Upper lobe of left lung (tissue), 6 donors: Measurements from ENCODE around the gene CACNA1S. TPM values are rescaled to one million over a fixed set of nuclear protein-coding genes. Genes with fewer than 3 reads are reported as not detected.

Experiments used
- ATAC-seq, 2 donors: fragments of 200-7000 bp; cut with Tn5 transposase; one replicate each; pipeline ENCODE4 v1.9.1; 2022; ENCODE audit warnings: mild to moderate bottlenecking in 2 of 2, moderate library complexity in 2 of 2; ENCODE audit not compliant: low FRiP score in 2 of 2
- DNase-seq, 2 donors: peaks; one replicate each; pipeline ENCODE4 v3.0.0-alpha.2; 2019 to 2020
- H3K27ac ChIP-seq, 4 donors: fragments of 200-600 bp; sonication (generic); one replicate each; pipeline ENCODE4 v1.5.1; 2016 to 2019
- H3K27me3 ChIP-seq, 4 donors: fragments of 200-600 bp; sonication (generic); one replicate each; pipeline ENCODE4 v1.5.1; 2017 to 2019
- H3K36me3 ChIP-seq, 4 donors: fragments of 200-600 bp; sonication (generic); one replicate each; pipeline ENCODE4 v1.5.1; 2016 to 2019
- H3K4me1 ChIP-seq, 4 donors: fragments of 200-600 bp; sonication (generic); one replicate each; pipeline ENCODE4 v1.5.1; 2018 to 2019
- H3K4me3 ChIP-seq, 4 donors: fragments of 200-600 bp; sonication (generic); one replicate each; pipeline ENCODE4 v1.5.1; 2017 to 2019; ENCODE audit warnings: mild to moderate bottlenecking in 2 of 4, moderate library complexity in 1 of 4
- H3K9me3 ChIP-seq, 4 donors: fragments of 200-600 bp; sonication (generic); one replicate each; pipeline ENCODE4 v1.5.1; 2018 to 2019
- CTCF ChIP-seq, 6 experiments: fragments of 450-650 bp in 4 of 6; fragments of 200-600 bp in 2 of 6; sonication (generic) in 2 of 6; IDR thresholded peaks; one replicate each; pipeline ENCODE4 v1.5.1; 2016 to 2019; ENCODE audit warnings: antibody characterized with exemption in 6 of 6
- EP300 ChIP-seq, 4 donors: sonication (generic); formaldehyde crosslinking; IDR thresholded peaks; one replicate each; pipeline ENCODE4 v1.5.1; 2017; ENCODE audit warnings: antibody characterized with exemption in 4 of 4, control low read depth in 2 of 4
- POLR2A ChIP-seq, 4 donors: fragments of 450-650 bp; IDR thresholded peaks; one replicate each; pipeline ENCODE4 v1.5.1; 2016 to 2017; ENCODE audit warnings: antibody characterized with exemption in 4 of 4, mild to moderate bottlenecking in 2 of 4
- POLR2AphosphoS5 ChIP-seq, 2 donors: sonication (generic); formaldehyde crosslinking; IDR thresholded peaks; one replicate each; pipeline ENCODE4 v1.5.1; 2017; ENCODE audit warnings: antibody characterized with exemption in 2 of 2
- WGBS, 2 donors: methylation state at CpG; one replicate each; pipeline ENCODE4 v1.1.5; 2017 to 2018; 5-methylcytosine and 5-hydroxymethylcytosine counted together
- total RNA-seq, 6 donors: library from RNA; depleted of rRNA in 4 of 6; stranded (reverse); fragments of >200 nt in 4 of 6; gene quantifications; one replicate each; pipeline versions ENCODE4 v1.1.0 to v1.2.1, GENCODE V29; 2016 to 2021
- donor health status: DM: no; HTN: no; CAD: no; lungs with moderate emphysema.
- donor health status: DM: no; HTN: yes; CAD: no; lungs with severe emphysema.

CACNA1S gene
- total RNA-seq, 6 donors from 2014 or later, result 0.03 to 0.30 (median 0.10) TPM; not detected in 3

DNA sequence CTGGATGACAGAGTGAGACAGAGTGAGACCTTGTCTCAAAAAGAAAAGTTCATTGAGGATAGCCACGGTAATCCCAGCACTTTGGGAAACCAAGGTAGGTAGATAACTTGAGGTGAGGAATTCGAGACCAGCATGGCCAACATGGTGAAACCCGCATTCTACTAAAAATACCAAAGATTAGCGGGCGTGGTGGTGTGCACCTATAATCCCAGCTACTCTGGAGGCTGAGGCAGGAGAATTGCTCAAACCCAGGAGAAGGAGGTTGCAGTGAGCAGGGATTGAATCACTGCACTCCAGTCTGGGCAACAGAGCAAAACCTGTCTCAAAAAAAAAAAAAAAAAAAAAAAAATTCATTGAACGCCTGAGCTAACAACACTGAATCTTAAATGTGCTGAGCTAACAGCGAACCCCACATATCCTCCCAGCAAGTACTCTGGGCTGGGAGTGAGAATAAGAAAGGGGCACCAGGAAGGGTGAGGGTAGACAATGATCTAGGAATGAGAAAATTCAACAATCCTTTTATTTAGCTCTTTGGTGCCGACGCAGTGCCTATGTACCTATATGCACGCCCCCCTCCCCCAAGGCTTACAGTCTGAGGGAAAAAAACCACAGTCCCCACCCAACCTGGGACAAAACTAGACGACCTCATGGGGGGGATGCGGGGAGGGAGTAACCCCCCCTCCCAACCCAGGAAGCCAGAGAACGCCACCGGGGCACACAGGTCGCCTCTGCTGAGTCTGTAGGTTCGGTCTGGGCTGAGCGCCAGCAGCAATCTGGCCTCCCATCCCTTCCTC, 1.4 kb upstream of the CACNA1S start:
- DNase-seq (no peak), ATAC-seq (no peak)
- WGBS, 2 donors, result 40 to 48% methylated on average over 12 to 17 of the region's 17 CpGs
- Histone ChIP-seq H3K4me3 (peak overlapping the region in 3 of 4 donors; percentile 38 to 63 (median 59)), H3K27ac (no peak overlapping the region), H3K4me1 (peaks cover 0 to 23% (median 12%) of the 10 kb centered on the region in 4 donors), H3K36me3 (no peaks in the 10 kb centered on the region), H3K9me3 (no peaks in the 10 kb centered on the region), H3K27me3 (peaks cover 0 to 9% (median 4%) of the 10 kb centered on the region in 4 donors)
- TF ChIP-seq CTCF (IDR thresholded peaks at IDR 0.05) (no peak), EP300 (IDR thresholded peaks at IDR 0.05) (no peak), POLR2AphosphoS5 (IDR thresholded peaks at IDR 0.05) (no peak), POLR2A (IDR thresholded peaks at IDR 0.05) (no peak)

DNA sequence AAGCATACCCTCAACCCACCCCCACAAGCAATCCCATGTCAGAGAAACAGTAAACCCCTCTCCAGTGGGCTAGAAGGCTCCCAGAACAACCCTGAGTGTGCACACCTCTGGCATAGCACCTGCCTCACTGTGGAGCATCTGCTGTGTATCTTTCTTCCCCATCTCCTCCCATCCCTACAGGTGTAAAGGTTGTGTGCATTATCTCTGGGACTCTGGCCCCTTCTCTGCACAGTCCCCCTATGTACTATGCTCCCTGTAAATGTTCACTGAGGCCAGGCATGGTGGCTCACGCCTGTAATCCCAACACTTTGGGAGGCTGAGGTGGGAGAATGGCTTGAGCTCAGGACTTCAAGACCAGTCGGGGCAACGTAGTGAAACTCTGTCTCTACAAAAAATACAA, 700 bp upstream of the CACNA1S start:
- no peak for TF ChIP-seq EP300 (IDR thresholded peaks at IDR 0.05)
- TF ChIP-seq POLR2AphosphoS5 (IDR thresholded peaks at IDR 0.05), result no peak
- TF ChIP-seq CTCF (IDR thresholded peaks at IDR 0.05), result no peak
- TF ChIP-seq POLR2A (IDR thresholded peaks at IDR 0.05), result no peak
- Histone ChIP-seq H3K4me3 (no peak overlapping the region), H3K4me1 (peaks cover 0 to 23% (median 12%) of the 10 kb centered on the region in 4 donors), H3K27ac (no peak overlapping the region), H3K27me3 (peaks cover 0 to 9% (median 4%) of the 10 kb centered on the region in 4 donors), H3K9me3 (no peaks in the 10 kb centered on the region), H3K36me3 (no peaks in the 10 kb centered on the region)
- 86 to 98% methylated on average over 1 to 3 of the region's 3 CpGs for WGBS, 2 donors
- DNase-seq (no peak), ATAC-seq (no peak)

- H3K27ac ChIP-seq, result no peak overlapping the region
- no peak overlapping the region for H3K4me3 ChIP-seq
- H3K27me3 ChIP-seq, result peaks cover 0 to 9% (median 4%) of the 10 kb centered on the region in 4 donors
- no peaks in the 10 kb centered on the region for H3K36me3 ChIP-seq
- no peak for ATAC-seq
- H3K9me3 ChIP-seq, result no peaks in the 10 kb centered on the region
- DNase-seq, result no peak
- WGBS, 2 donors, result 69 to 76% methylated on average over 3 of the region's 3 CpGs
- TF ChIP-seq POLR2AphosphoS5 (IDR thresholded peaks at IDR 0.05), result no peak
- no peak for TF ChIP-seq CTCF (IDR thresholded peaks at IDR 0.05)
- no peak for TF ChIP-seq POLR2A (IDR thresholded peaks at IDR 0.05)
- TF ChIP-seq EP300 (IDR thresholded peaks at IDR 0.05), result no peak
- peaks cover 0 to 23% (median 12%) of the 10 kb centered on the region in 4 donors for H3K4me1 ChIP-seq
Observed at GRCh38 chr1:201111672-201112071, 554 bp downstream of the CACNA1S start.

DNA sequence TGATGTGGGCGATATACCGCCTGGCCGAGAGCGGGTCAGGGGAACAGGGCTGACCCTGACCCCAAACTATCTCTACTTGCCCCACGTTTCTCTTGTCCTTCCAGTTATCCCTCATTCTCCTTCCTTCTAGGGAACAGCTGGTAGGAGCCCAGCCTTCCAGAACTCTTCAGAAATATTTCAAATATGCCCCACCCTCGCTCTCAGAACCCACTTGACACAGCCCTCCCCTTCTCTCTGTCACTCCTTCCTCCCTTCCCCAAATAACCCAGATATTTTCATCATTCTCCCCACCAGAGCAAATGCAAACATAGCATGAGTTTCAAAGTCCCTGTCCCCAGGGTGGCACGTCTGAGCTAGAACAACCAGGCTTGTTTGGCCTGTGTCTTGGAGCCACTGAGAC, 1.1 kb downstream of the CACNA1S start:
- H3K9me3 ChIP-seq, result no peaks in the 10 kb centered on the region
- no peak overlapping the region for H3K27ac ChIP-seq
- ATAC-seq, result no peak

More for the DNA sequence above, 1.1 kb downstream of the CACNA1S start:
- no peak overlapping the region for H3K4me3 ChIP-seq
- no peak for DNase-seq
- WGBS, 2 donors, result 60 to 70% methylated on average over 7 of the region's 7 CpGs
- peaks cover 0 to 23% (median 12%) of the 10 kb centered on the region in 4 donors for H3K4me1 ChIP-seq
- TF ChIP-seq EP300 (IDR thresholded peaks at IDR 0.05), result no peak
- no peak for TF ChIP-seq POLR2AphosphoS5 (IDR thresholded peaks at IDR 0.05)
- TF ChIP-seq POLR2A (IDR thresholded peaks at IDR 0.05), result no peak
- TF ChIP-seq CTCF (IDR thresholded peaks at IDR 0.05), result no peak
- H3K36me3 ChIP-seq, result no peaks in the 10 kb centered on the region
- peaks cover 0 to 9% (median 4%) of the 10 kb centered on the region in 4 donors for H3K27me3 ChIP-seq
